ENCODE results near the gene TYK2.
"Not testable (repeated sequence)": the region's sequence is repeated elsewhere in the genome, so short reads cannot be mapped to it uniquely, and the experiment has no call there.

Gene TYK2

GRCh38 chr19:10377140-10377640, 3.2 kb downstream of the TYK2 start:
- DNase-seq (ENCODE audit: low read depth in 2 of 2) = not testable (repeated sequence)

GRCh38 chr19:10374931-10375330, 5.4 kb downstream of the TYK2 start:
- no peak for DNase-seq (ENCODE audit: low read depth in 2 of 2)

- DNase-seq (ENCODE audit: low read depth in 2 of 2) = no peak
Observed at GRCh38 chr19:10372690-10373089, 7.7 kb downstream of the TYK2 start.

GRCh38 chr19:10368101-10368803, 12.1 kb downstream of the TYK2 start:
- no peak for DNase-seq (ENCODE audit: low read depth in 2 of 2)

GRCh38 chr19:10366950-10367512, 13.3 kb downstream of the TYK2 start:
- not testable (repeated sequence) for DNase-seq (ENCODE audit: low read depth in 2 of 2)

- no peak for DNase-seq (ENCODE audit: low read depth in 2 of 2)
Observed at GRCh38 chr19:10365518-10365917, 14.9 kb downstream of the TYK2 start.

- DNase-seq (ENCODE audit: low read depth in 2 of 2) = no peak
Observed at GRCh38 chr19:10364644-10365043, 15.7 kb downstream of the TYK2 start.

GRCh38 chr19:10363789-10364281, 16.5 kb downstream of the TYK2 start:
- DNase-seq (ENCODE audit: low read depth in 2 of 2) = no peak

GRCh38 chr19:10362259-10362658, 18.1 kb downstream of the TYK2 start:
- DNase-seq (ENCODE audit: low read depth in 2 of 2) = no peak

GRCh38 chr19:10361569-10362011, 18.8 kb downstream of the TYK2 start:
- no peak for DNase-seq (ENCODE audit: low read depth in 2 of 2)

- no peak for DNase-seq (ENCODE audit: low read depth in 2 of 2)
Observed at GRCh38 chr19:10356431-10356830, 23.9 kb downstream of the TYK2 start.

- peak in 1 of 2 experiments; percentile 44 for DNase-seq (ENCODE audit: low read depth in 2 of 2)
Observed at GRCh38 chr19:10353793-10354391, 26.5 kb downstream of the TYK2 start.

- DNase-seq (ENCODE audit: low read depth in 2 of 2) = no peak
Observed at GRCh38 chr19:10352764-10353671, 27.4 kb downstream of the TYK2 start.

- no peak for DNase-seq (ENCODE audit: low read depth in 2 of 2)
Observed at GRCh38 chr19:10346509-10346908, 33.9 kb downstream of the TYK2 start.

- DNase-seq (ENCODE audit: low read depth in 2 of 2) = no peak
Observed at GRCh38 chr19:10344780-10345179, 35.6 kb downstream of the TYK2 start.

- no peak for DNase-seq (ENCODE audit: low read depth in 2 of 2)
Observed at GRCh38 chr19:10343495-10343894, 36.9 kb downstream of the TYK2 start.

GRCh38 chr19:10339977-10340376, 40.4 kb downstream of the TYK2 start:
- no peak for DNase-seq (ENCODE audit: low read depth in 2 of 2)

GRCh38 chr19:10339380-10339960, 40.9 kb downstream of the TYK2 start, which contains the start of gene ICAM3:
TSS of gene ICAM3 (minus strand) at chr19:10339624. CDS start at chr19:10339614, 10 bp downstream.
- DNase-seq (ENCODE audit: low read depth in 2 of 2) = peak; percentile 46 to 66

GRCh38 chr19:10338940-10339339, 41.4 kb downstream of the TYK2 start:
- no peak for DNase-seq (ENCODE audit: low read depth in 2 of 2)

GRCh38 chr19:10336725-10337124, 43.6 kb downstream of the TYK2 start:
- not testable (repeated sequence) for DNase-seq (ENCODE audit: low read depth in 2 of 2)

- no peak for DNase-seq (ENCODE audit: low read depth in 2 of 2)
Observed at GRCh38 chr19:10335352-10335985, 44.9 kb downstream of the TYK2 start.
